GM23338 (cell line): ENCODE data around the gene CNTNAP2. TPM values are rescaled to one million over a fixed set of nuclear protein-coding genes. Genes with fewer than 3 reads are reported as not detected.

Experiments used
- ATAC-seq: fragments of 200-7000 bp; cut with Tn5 transposase; 3 replicates; pipeline ENCODE4 v1.9.1; 2020
- DNase-seq: peaks from one replicate; pipeline ENCODE4 v3.0.0-alpha.2; 2015; ENCODE audit warnings: low spot score
- H2AFZ ChIP-seq: fragments of 200-600 bp; sonication (generic); 2 replicates; pipeline ENCODE4 v1.8.0; 2016; ENCODE audit warnings: antibody characterized with exemption, mild to moderate bottlenecking, moderate library complexity
- H3F3A ChIP-seq: fragments of 200-600 bp; sonication (generic); replicated peaks from 2 replicates; pipeline ENCODE4 v1.8.0; 2017; ENCODE audit warnings: antibody characterized with exemption, mixed run types, low read depth
- H3K27ac ChIP-seq: fragments of 200-600 bp; sonication (generic); 2 replicates; pipeline ENCODE4 v1.6.1; 2016; ENCODE audit warnings: low read depth
- H3K27me3 ChIP-seq: fragments of 200-600 bp; sonication (generic); 2 replicates; pipeline ENCODE4 v1.8.0; 2016; ENCODE audit warnings: mild to moderate bottlenecking, mixed run types, moderate library complexity; ENCODE audit not compliant: insufficient read depth
- H3K36me3 ChIP-seq: fragments of 200-600 bp; sonication (generic); 2 replicates; pipeline ENCODE4 v1.8.0; 2016; ENCODE audit warnings: mild to moderate bottlenecking; ENCODE audit not compliant: insufficient read depth
- H3K4me1 ChIP-seq: fragments of 200-600 bp; sonication (generic); 2 replicates; pipeline ENCODE4 v1.8.0; 2016; ENCODE audit warnings: mild to moderate bottlenecking, moderate library complexity; ENCODE audit not compliant: insufficient read depth
- H3K4me2 ChIP-seq: fragments of 200-600 bp; sonication (generic); 2 replicates; pipeline ENCODE4 v1.7.1; 2017; ENCODE audit warnings: mixed run types
- H3K4me3 ChIP-seq: fragments of 200-600 bp; sonication (generic); 2 replicates; pipeline ENCODE4 v1.6.1; 2016; ENCODE audit warnings: mixed run types
- H3K79me2 ChIP-seq: fragments of 200-600 bp; sonication (generic); replicated peaks from 2 replicates; pipeline ENCODE4 v1.8.0; 2017; ENCODE audit warnings: mild to moderate bottlenecking; ENCODE audit not compliant: insufficient read depth
- H3K9me2 ChIP-seq: fragments of 200-600 bp; sonication (generic); 2 replicates; pipeline ENCODE4 v1.8.0; 2017; ENCODE audit not compliant: insufficient read depth
- H4K20me1 ChIP-seq: fragments of 200-600 bp; sonication (generic); replicated peaks from 2 replicates; pipeline ENCODE4 v1.8.0; 2017; ENCODE audit warnings: mild to moderate bottlenecking; ENCODE audit not compliant: insufficient read depth
- H3K27ac Mint-ChIP-seq: 2 replicates; pipeline ENCODE4 v1.8.0; 2020; ENCODE audit warnings: inconsistent platforms, mild to moderate bottlenecking, moderate library complexity, mixed read lengths
- H3K27me3 Mint-ChIP-seq: 3 replicates; pipeline ENCODE4 v1.8.0; 2022; ENCODE audit warnings: low read depth, mild to moderate bottlenecking, moderate library complexity, mixed read lengths, inconsistent platforms; ENCODE audit not compliant: insufficient read depth, poor library complexity
- H3K36me3 Mint-ChIP-seq: 3 replicates; pipeline ENCODE4 v1.8.0; 2021; ENCODE audit warnings: low read depth, mild to moderate bottlenecking, inconsistent platforms, moderate library complexity, mixed read lengths
- H3K4me1 Mint-ChIP-seq: 3 replicates; pipeline ENCODE4 v1.8.0; 2020; ENCODE audit warnings: mild to moderate bottlenecking, inconsistent platforms, mixed read lengths
- H3K4me3 Mint-ChIP-seq: 3 replicates; pipeline ENCODE4 v1.8.0; 2021; ENCODE audit warnings: moderate library complexity, mild to moderate bottlenecking, inconsistent platforms, mixed read lengths
- H3K9me3 Mint-ChIP-seq: 3 replicates; pipeline ENCODE4 v1.8.0; 2020; ENCODE audit warnings: moderate library complexity, mild to moderate bottlenecking, inconsistent platforms, mixed read lengths
- CREB1 ChIP-seq: fragments of 250-450 bp; sonication (Bioruptor Pico); IDR thresholded peaks from 2 replicates; pipeline ENCODE4 v1.5.0; 2020; ENCODE audit warnings: low read depth, mild to moderate bottlenecking, moderate library complexity
- CTCF ChIP-seq, 2 experiments: fragments of 200-600 bp in 1 of 2; sonication (generic) in 1 of 2; conservative IDR thresholded peaks; 2 replicates each; pipeline versions ENCODE4 v1.5.1 to v1.6.1; 2016 to 2017; ENCODE audit warnings: antibody characterized with exemption in 2 of 2, low read depth in 2 of 2, mild to moderate bottlenecking in 2 of 2, moderate library complexity in 1 of 2
- ETS1 ChIP-seq: IDR thresholded peaks from 2 replicates; pipeline ENCODE4 v1.6.1; 2016; ENCODE audit warnings: antibody characterized with exemption
- EZH2 ChIP-seq: fragments of 200-600 bp; sonication (generic); IDR thresholded peaks from one replicate; pipeline ENCODE4 v1.8.0; 2017; ENCODE audit warnings: antibody characterized with exemption, mild to moderate bottlenecking, low read depth; ENCODE audit not compliant: unreplicated experiment
- EZH2phosphoT487 ChIP-seq: fragments of 200-600 bp; sonication (generic); IDR thresholded peaks from one replicate; pipeline ENCODE4 v1.8.1; 2018; ENCODE audit warnings: antibody characterized with exemption; ENCODE audit not compliant: unreplicated experiment
- JUNB ChIP-seq: IDR thresholded peaks from one replicate; pipeline ENCODE4 v1.6.1; 2016; ENCODE audit warnings: antibody characterized with exemption; ENCODE audit not compliant: unreplicated experiment
- NANOG ChIP-seq: IDR thresholded peaks from 2 replicates; pipeline ENCODE4 v1.6.1; 2016; ENCODE audit warnings: antibody characterized with exemption, borderline replicate concordance
- POLR2AphosphoS5 ChIP-seq: IDR thresholded peaks from 2 replicates; pipeline ENCODE4 v1.6.1; 2016; ENCODE audit warnings: antibody characterized with exemption, low read depth
- STAT1 ChIP-seq: IDR thresholded peaks from one replicate; pipeline ENCODE4 v1.6.1; 2016; ENCODE audit warnings: antibody characterized with exemption; ENCODE audit not compliant: unreplicated experiment
- ZNF114 ChIP-seq: fragments of 250-450 bp; sonication (Bioruptor Pico); IDR thresholded peaks from 2 replicates; pipeline ENCODE4 v1.5.0; 2020; ENCODE audit warnings: mild to moderate bottlenecking, moderate library complexity
- ZNF331 ChIP-seq: fragments of 250-450 bp; sonication (Bioruptor Pico); IDR thresholded peaks from 2 replicates; pipeline ENCODE4 v1.5.0; 2020; ENCODE audit warnings: low read depth, mild to moderate bottlenecking, moderate library complexity
- polyA plus RNA-seq: library from polyadenylated mRNA; unstranded; fragments of >200 nt; fragmentation: Nextera tagmentation; extraction: Ambion mirVana; gene quantifications from 2 replicates; pipeline ENCODE4 v1.2.1, GENCODE V29; 2016
- total RNA-seq: library from RNA; depleted of rRNA; stranded (reverse); fragments of >200 nt; shearing (Covaris generic); gene quantifications from 2 replicates; pipeline ENCODE4 v1.2.3, GENCODE V29; 2014
- TF ChIP-seq, protein P1 (sequence below): IDR thresholded peaks from one replicate; pipeline ENCODE4 v1.6.1; 2018; ENCODE audit warnings: antibody characterized with exemption; ENCODE audit not compliant: unreplicated experiment

The CNTNAP2 gene
- total and polyA plus RNA-seq, 2 experiments from 2014 or later, result 38.2 to 61.3 TPM

DNA sequence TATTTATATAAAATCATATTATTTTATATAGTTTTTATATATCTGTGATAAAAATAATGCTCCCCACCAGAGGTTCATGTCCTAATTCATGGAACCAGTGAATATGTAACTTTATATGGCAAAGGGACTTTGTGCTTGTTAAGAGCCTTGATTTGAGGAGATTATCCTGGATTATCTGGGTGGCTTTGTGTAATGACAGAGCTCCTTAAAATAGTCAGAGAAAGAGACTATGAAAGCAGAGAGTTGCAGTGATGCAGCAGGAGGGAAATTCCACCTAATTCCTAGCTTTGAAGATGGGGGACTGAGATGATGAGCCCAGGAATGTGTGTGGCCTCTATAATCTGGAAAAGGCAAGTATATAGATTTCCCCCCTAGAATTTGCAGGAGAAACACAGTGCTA, 1439.7 kb downstream of the CNTNAP2 start:
- DNase-seq, result no peak
- no peak overlapping the region for H3K27ac ChIP-seq
- no peak for ATAC-seq
- no peaks in the 10 kb centered on the region for H3K36me3 Mint-ChIP-seq
- peaks cover 7% of the 10 kb centered on the region; the same call in 1 of the 2 replicates for H3K4me1 ChIP-seq
- H4K20me1 ChIP-seq, result no peaks in the 10 kb centered on the region
- no peak overlapping the region for H2AFZ ChIP-seq
- H3F3A ChIP-seq, result no peaks in the 10 kb centered on the region
- no peaks in the 10 kb centered on the region; the same call in 1 of the 2 replicates for H3K36me3 ChIP-seq
- H3K27me3 Mint-ChIP-seq, result peaks cover 2% of the 10 kb centered on the region
- TF ChIP-seq, protein P1, sequence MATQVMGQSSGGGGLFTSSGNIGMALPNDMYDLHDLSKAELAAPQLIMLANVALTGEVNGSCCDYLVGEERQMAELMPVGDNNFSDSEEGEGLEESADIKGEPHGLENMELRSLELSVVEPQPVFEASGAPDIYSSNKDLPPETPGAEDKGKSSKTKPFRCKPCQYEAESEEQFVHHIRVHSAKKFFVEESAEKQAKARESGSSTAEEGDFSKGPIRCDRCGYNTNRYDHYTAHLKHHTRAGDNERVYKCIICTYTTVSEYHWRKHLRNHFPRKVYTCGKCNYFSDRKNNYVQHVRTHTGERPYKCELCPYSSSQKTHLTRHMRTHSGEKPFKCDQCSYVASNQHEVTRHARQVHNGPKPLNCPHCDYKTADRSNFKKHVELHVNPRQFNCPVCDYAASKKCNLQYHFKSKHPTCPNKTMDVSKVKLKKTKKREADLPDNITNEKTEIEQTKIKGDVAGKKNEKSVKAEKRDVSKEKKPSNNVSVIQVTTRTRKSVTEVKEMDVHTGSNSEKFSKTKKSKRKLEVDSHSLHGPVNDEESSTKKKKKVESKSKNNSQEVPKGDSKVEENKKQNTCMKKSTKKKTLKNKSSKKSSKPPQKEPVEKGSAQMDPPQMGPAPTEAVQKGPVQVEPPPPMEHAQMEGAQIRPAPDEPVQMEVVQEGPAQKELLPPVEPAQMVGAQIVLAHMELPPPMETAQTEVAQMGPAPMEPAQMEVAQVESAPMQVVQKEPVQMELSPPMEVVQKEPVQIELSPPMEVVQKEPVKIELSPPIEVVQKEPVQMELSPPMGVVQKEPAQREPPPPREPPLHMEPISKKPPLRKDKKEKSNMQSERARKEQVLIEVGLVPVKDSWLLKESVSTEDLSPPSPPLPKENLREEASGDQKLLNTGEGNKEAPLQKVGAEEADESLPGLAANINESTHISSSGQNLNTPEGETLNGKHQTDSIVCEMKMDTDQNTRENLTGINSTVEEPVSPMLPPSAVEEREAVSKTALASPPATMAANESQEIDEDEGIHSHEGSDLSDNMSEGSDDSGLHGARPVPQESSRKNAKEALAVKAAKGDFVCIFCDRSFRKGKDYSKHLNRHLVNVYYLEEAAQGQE, result no peak
- no peak for TF ChIP-seq ETS1
- no peak for TF ChIP-seq ZNF114
- TF ChIP-seq NANOG, result no peak
- no peak for TF ChIP-seq CTCF (conservative IDR thresholded peaks at IDR 0.05; ENCODE audit: low read depth in 2 of 2)
- H3K4me1 Mint-ChIP-seq, result peaks cover 3% of the 10 kb centered on the region; the same call in 2 of the 3 replicates
- no peaks in the 10 kb centered on the region for H3K79me2 ChIP-seq
- H3K4me2 ChIP-seq, result no peak overlapping the region
- H3K9me2 ChIP-seq, result no peaks in the 10 kb centered on the region
- H3K9me3 Mint-ChIP-seq, result peaks cover 6% of the 10 kb centered on the region
- no peak overlapping the region for H3K27ac Mint-ChIP-seq
- H3K4me3 Mint-ChIP-seq, result no peak overlapping the region
- H3K27me3 ChIP-seq, result no peaks in the 10 kb centered on the region
- no peak overlapping the region for H3K4me3 ChIP-seq

- Mint-ChIP-seq H3K36me3 (peaks cover 7% of the 10 kb centered on the region; the same call in 2 of the 3 replicates), H3K27ac (no peak overlapping the region), H3K9me3 (peaks cover 12% of the 10 kb centered on the region), H3K4me3 (no peak overlapping the region), H3K27me3 (no peaks in the 10 kb centered on the region), H3K4me1 (peaks cover 12% of the 10 kb centered on the region)
- Histone ChIP-seq H3F3A (no peaks in the 10 kb centered on the region), H3K4me2 (no peak overlapping the region), H3K27ac (no peak overlapping the region), H3K36me3 (no peaks in the 10 kb centered on the region), H3K4me1 (peaks cover 11% of the 10 kb centered on the region), H3K9me2 (no peaks in the 10 kb centered on the region), H3K79me2 (no peaks in the 10 kb centered on the region), H3K27me3 (no peaks in the 10 kb centered on the region), H3K4me3 (no peak overlapping the region), H2AFZ (no peak overlapping the region), H4K20me1 (no peaks in the 10 kb centered on the region)
- DNase-seq (no peak), ATAC-seq (no peak)
- TF ChIP-seq STAT1 (no peak), NANOG (no peak), ETS1 (no peak), EZH2 (no peak), POLR2AphosphoS5 (no peak), ZNF331 (no peak), CREB1 (CRISPR knock-in tag) (no peak), CTCF (conservative IDR thresholded peaks at IDR 0.05; ENCODE audit: low read depth in 2 of 2) (no peak), JUNB (no peak), EZH2phosphoT487 (no peak)
Observed at GRCh38 chr7:147563669-147564068, 1447.1 kb downstream of the CNTNAP2 start.
